NCI-H2196 treated with DMSO at 0.1 percent for 48 hours (cell line): ENCODE measurements around the gene PCDHA9.
"Not testable (repeated sequence)": the region's sequence is repeated elsewhere in the genome, so short reads cannot be mapped to it uniquely, and the experiment has no call there.

Experiments
- DNase-seq: peaks from one replicate; lab custom pipeline; 2025; ENCODE audit not compliant: unreplicated experiment; lab: John Stamatoyannopoulos, UW

The PCDHA9 gene

GRCh38 chr5:140848139-140849102, at the start of gene PCDHA9:
Gene PCDHA9, plus strand, starts transcription at chr5:140848382. Its CDS starts 114 bp downstream, at chr5:140848496.
- not testable (repeated sequence) for DNase-seq

DNA sequence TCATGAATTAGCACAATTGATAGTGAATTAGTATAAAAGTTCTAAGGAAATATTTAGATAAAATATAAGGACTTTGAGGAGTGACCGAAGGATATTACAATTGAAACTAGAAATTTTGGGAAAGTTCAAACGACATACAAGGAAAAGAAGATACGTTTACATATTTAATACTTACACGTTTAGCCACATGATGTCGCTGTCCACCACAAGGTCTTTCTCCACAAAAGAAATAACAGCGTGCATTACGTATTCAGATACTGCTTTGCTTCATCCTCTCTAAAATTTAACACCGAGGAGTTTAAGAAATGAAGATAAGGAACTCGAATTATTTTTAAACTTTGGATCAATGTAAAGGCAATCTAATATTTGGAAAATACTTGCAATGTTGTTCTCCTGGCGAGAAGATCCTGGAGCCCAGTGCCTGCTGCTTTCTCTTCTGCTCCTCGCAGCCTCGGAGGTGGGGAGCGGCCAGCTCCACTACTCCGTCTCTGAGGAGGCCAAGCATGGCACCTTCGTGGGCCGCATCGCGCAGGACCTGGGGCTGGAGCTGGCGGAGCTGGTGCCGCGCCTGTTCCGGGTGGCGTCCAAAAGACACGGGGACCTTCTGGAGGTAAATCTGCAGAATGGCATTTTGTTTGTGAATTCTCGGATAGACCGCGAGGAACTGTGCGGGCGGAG, 47.2 kb upstream of the PCDHA9 start, which contains the start of gene PCDHA3:
PCDHA3 (plus strand) TSS at position 242 of the 678 bp plus-strand sequence.
- DNase-seq, result no peak

- no peak for DNase-seq
These were observed 46.7 kb upstream of the PCDHA9 start for GRCh38 chr5:140801494-140801841.

DNA sequence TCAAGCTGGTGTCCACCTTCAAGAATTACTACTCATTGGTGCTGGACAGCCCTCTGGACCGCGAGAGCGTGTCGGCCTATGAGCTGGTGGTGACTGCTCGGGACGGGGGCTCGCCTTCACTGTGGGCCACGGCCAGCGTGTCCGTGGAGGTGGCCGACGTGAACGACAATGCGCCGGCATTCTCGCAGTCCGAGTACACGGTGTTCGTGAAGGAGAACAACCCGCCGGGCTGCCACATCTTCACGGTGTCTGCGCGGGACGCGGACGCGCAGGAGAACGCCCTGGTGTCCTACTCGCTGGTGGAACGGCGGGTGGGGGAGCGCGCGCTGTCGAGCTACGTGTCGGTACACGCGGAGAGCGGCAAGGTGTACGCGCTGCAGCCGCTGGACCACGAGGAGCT, 45.8 kb upstream of the PCDHA9 start:
- DNase-seq, result not testable (repeated sequence)

DNA sequence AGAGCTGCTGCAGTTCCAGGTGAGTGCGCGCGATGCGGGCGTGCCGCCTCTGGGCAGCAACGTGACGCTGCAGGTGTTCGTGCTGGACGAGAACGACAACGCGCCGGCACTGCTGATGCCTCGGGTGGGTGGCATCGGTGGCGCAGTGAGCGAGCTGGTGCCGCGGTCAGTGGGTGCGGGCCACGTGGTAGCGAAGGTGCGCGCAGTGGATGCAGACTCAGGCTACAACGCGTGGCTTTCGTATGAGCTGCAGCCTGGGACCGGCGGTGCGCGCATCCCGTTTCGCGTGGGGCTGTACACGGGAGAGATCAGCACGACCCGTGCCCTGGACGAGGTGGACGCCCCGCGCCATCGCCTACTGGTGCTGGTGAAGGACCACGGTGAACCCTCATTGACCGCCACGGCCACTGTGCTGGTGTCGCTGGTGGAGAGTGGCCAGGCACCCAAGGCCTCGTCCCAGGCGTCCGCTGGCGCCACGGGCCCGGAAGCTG, 45.4 kb upstream of the PCDHA9 start:
- DNase-seq, result no peak

DNA sequence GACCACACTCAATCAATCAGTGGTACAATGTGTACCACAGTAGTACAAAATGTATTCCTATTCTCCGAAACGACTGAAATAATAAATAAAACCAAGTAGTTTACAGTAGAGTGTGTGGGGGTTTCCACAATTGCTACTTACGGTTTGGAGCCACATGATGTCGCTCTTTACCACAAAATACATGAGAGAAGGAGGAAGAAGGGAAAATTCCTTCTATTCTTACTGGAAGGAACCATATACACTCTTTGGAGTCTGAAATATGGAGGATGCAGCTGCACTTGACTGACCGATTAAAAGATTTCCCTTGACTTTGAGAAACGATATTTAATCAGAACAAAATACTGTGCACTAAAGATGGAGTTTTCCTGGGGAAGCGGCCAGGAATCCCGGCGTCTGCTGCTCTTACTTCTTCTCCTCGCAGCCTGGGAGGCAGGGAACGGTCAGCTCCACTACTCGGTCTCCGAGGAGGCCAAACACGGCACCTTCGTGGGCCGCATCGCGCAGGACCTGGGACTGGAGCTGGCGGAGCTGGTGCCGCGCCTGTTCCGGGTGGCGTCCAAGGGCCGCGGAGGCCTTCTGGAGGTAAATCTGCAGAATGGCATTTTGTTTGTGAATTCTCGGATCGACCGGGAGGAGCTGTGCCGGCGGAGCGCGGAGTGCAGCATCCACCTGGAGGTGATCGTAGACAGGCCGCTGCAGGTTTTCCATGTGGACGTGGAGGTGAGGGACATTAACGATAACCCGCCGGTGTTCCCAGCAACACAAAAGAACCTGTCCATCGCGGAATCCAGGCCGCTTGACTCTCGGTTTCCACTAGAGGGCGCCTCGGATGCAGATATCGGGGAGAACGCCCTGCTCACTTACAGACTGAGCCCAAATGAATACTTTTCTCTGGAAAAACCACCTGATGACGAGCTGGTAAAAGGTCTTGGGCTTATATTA, 41.1 kb upstream of the PCDHA9 start, which contains the start of gene PCDHA4:
PCDHA4 (plus strand) TSS at position 235 of the 942 bp plus-strand sequence.
- DNase-seq, result no peak

GRCh38 chr5:140808241-140808888, 39.8 kb upstream of the PCDHA9 start:
- DNase-seq, result not testable (repeated sequence)

- DNase-seq, result no peak
These were observed 39.3 kb upstream of the PCDHA9 start for GRCh38 chr5:140808889-140809291.

DNA sequence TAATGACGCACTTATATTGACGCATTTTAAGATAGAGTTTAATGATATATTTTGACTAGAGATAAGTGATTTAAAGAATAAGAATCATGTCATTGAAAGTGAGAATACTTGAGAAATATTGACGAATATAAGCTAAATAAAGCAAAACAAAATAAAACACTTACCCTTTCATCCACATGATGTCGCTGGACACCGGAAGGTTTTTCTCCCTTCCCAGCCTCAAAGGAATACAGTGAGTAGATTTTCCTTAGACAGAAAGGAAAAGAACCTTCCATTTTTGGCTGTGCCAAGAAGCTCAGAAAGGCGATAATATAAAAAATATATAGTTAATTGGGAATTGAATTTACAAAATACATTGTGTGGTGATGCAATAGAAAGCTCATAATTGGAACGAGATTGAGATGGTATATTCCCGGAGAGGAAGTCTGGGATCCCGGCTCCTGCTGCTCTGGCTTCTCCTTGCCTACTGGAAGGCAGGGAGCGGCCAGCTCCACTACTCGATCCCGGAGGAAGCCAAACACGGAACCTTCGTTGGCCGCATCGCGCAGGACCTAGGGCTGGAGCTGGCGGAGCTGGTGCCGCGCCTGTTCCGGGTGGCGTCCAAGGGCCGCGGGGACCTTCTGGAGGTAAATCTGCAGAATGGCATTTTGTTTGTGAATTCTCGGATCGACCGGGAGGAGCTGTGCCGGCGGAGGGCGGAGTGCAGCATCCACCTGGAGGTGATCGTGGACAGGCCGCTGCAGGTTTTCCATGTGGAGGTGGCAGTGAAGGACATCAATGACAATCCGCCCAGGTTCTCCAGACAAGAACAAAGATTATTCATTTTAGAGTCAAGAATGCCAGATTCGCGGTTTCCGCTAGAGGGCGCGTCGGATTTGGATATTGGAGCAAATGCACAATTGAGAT, 26.6 kb upstream of the PCDHA9 start, which contains the start of gene PCDHA5:
PCDHA5 (plus strand) TSS at position 239 of the 906 bp plus-strand sequence.
- no peak for DNase-seq

DNA sequence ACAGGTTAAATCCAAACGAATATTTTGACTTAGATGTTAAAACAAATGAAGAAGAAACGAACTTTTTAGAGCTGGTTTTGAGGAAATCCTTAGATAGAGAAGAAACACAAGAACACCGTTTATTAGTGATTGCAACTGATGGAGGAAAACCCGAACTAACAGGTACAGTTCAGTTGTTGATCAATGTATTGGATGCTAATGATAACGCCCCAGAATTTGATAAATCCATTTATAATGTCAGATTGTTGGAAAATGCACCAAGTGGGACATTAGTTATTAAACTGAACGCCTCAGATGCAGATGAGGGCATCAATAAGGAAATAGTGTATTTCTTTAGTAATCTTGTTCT, 25.9 kb upstream of the PCDHA9 start:
- DNase-seq, result no peak

DNA sequence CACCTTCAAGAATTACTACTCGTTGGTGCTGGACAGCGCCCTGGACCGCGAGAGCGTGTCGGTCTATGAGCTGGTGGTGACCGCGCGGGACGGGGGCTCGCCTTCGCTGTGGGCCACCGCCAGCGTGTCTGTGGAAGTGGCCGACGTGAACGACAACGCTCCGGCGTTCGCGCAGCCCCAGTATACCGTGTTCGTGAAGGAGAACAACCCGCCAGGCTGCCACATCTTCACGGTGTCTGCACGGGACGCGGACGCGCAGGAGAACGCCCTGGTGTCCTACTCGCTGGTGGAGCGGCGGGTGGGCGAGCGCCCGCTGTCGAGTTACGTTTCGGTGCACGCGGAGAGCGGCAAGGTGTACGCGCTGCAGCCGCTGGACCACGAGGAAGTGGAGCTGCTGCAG, 25.2 kb upstream of the PCDHA9 start:
- DNase-seq, result not testable (repeated sequence)

DNA sequence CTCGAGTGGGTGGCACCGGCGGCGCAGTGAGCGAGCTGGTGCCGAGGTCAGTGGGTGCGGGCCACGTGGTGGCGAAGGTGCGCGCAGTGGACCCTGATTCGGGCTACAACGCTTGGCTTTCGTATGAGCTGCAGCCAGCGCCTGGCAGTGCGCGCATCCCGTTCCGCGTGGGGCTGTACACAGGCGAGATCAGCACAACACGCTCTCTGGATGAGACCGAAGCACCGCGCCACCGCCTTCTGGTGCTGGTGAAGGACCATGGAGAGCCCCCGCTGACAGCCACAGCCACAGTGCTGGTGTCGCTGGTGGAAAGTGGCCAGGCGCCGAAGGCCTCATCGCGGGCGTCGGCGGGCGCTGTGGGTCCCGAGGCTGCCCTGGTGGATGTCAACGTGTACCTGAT, 24.7 kb upstream of the PCDHA9 start:
- no peak for DNase-seq

GRCh38 chr5:140827704-140828361, 20.3 kb upstream of the PCDHA9 start, which contains the start of gene PCDHA6:
Gene PCDHA6, plus strand, starts transcription at chr5:140827960. Its CDS starts 132 bp downstream, at chr5:140828092.
- DNase-seq, result no peak

DNA sequence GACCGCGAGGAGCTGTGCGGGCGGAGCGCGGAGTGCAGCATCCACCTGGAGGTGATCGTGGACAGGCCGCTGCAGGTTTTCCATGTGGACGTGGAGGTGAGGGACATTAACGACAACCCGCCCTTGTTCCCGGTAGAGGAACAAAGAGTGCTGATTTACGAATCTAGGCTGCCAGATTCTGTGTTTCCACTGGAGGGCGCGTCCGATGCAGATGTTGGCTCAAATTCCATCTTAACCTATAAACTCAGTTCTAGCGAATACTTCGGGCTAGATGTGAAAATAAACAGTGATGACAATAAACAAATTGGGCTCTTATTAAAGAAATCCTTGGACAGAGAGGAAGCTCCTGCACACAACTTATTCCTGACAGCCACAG, 19.8 kb upstream of the PCDHA9 start:
- DNase-seq, result no peak

DNA sequence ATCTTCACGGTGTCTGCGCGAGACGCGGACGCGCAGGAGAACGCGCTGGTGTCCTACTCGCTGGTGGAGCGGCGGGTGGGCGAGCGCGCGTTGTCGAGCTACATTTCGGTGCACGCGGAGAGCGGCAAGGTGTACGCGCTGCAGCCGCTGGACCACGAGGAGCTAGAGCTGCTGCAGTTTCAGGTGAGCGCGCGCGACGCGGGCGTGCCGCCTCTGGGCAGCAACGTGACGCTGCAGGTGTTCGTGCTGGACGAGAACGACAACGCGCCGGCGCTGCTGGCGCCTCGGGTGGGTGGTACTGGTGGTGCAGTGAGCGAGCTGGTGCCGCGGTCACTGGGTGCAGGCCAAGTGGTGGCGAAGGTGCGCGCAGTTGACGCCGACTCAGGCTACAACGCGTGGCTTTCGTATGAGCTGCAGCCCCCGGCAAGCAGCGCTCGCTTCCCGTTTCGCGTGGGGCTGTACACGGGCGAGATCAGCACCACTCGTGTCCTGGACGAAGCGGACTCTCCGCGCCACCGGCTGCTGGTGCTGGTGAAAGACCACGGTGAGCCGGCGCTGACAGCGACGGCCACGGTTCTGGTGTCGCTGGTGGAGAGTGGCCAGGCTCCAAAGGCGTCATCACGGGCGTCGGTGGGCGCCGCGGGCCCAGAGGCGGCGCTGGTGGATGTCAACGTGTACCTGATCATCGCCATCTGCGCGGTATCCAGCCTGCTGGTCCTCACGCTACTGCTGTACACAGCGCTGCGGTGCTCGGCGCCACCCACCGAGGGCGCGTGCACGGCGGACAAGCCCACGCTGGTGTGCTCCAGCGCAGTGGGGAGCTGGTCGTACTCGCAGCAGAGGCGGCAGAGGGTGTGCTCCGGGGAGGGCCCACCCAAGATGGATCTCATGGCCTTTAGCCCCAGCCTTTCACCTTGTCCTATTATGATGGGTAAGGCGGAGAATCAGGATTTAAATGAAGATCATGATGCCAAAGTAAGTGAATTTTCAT, 18.4 kb upstream of the PCDHA9 start:
- DNase-seq, result not testable (repeated sequence)

DNA sequence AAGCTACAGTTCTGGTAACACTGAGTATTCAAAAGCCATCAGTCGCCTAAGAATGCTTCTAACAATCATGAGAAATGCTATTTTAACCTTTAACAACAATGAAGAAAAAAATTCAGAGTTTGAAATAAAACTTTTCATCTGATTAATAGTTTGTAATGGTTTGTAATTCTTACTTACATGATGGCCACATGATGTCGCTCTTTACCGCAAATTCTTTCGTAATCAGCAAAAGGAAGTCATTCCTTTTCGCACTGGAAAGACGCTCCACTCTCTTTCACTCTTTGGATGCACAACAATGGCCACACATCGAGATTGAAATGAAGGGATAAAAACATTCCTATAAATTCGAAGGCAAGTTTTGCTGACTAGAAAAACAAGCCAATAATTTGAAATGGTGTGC, 14.2 kb upstream of the PCDHA9 start, which contains the start of gene PCDHA7:
PCDHA7 (plus strand) TSS at position 277 of the 400 bp plus-strand sequence; CDS start at position 392, 115 bp downstream.
- DNase-seq, result no peak

GRCh38 chr5:140834439-140835008, 13.7 kb upstream of the PCDHA9 start:
- not testable (repeated sequence) for DNase-seq
